ENCODE measurements around the gene ADGRD1.
"Not testable (repeated sequence)": the region's sequence is repeated elsewhere in the genome, so short reads cannot be mapped to it uniquely, and the experiment has no call there.

ADGRD1 gene

DNA sequence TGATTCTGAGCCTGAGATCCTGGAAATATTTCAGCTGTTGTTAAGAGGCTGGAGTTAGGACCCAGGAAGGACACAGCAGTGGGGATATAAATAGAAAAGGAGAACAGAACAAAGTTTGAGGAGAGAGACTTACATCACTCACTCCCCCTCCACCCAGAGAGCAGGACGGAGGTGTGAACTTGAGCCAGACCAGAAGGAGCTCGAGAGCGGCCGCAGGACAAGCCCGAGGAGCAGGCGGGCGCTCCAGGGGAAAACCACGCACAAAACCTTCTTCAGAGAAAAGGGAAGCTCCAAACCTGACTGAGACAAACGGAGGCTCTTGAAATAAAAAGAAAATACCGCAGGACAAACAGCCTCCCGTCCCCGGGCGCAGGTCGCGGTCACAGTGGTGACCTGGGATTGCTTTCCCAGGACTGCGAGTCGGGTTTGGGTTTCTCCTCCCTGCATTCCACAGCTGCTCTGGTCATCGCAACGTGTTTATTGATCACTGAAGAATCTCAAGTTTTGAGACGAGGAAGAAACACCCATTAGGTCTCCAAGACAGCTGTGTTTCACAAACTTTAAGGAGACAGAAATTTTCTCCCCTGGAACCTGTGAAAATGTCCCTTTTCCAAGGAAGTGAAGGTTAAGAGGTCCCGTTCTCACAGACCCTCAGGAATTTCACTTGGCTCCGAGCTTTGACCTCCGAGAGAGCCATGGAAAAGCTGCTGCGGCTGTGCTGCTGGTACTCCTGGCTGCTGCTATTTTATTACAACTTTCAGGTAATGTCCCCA is at the start of gene ADGRD1:
TSS of gene ADGRD1 (plus strand) at position 137 of the 773 bp plus-strand sequence. CDS start at position 696, 559 bp downstream.
- peak; percentile 70 for DNase-seq

DNA sequence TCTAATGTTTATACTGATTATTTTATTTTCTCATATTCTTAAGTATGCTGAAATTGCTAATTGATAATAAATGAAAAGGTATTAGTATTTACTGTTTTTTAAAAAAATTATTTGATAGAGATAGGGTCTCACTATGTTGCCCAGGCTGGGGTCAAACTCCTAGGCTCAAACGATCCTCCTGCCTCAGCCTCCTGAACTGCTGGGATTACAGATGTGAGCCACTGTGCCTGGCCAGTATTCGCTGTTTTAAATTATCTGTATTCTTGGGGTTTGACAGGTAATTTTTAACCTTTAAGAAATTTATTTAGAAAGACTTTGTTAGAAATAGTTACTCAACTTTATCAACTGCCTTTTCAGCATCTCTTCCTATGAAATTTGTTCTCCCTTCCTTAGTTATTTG is 49.6 kb upstream of the ADGRD1 start:
- no peak for DNase-seq

DNA sequence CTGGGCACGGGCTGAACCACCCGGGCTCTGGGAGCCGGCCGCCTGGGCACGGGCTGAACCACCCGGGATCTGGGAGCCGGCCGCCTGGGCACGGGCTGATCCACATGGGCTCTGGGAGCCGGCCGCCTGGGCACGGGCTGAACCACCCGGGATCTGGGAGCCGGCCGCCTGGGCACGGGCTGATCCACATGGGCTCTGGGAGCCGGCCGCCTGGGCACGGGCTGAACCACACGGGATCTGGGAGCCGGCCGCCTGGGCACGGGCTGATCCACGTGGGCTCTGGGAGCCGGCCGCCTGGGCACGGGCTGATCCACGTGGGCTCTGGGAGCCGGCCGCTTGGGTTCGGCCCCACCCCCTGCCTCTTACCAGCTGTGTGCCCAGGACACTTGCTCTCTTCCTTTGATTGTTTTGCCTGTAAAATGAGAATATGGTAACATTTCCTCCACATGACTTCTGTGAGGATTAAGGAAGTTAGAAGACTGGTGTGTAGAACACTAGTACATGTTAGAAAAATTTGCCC is 48.7 kb upstream of the ADGRD1 start:
- DNase-seq: not testable (repeated sequence)

DNA sequence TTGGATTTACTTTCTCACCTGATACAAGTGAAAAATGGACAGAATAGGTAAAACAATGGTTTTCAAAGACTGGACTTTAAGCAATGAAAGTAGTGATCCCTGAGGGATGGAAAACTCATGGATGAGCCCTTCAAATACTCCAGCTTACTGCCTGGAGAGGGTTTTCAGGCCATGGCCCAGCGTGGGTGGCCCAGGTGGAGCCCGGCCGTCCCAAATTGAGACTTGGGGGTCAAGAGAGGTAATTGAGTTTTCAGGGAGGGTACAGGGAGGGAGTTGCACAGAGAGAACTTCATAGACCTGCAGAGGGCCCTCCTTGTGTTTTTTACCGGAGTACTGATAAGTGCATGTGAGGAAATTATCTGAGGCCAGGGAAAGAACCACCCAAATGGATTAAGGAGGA is 44.6 kb upstream of the ADGRD1 start:
- DNase-seq: no peak

DNA sequence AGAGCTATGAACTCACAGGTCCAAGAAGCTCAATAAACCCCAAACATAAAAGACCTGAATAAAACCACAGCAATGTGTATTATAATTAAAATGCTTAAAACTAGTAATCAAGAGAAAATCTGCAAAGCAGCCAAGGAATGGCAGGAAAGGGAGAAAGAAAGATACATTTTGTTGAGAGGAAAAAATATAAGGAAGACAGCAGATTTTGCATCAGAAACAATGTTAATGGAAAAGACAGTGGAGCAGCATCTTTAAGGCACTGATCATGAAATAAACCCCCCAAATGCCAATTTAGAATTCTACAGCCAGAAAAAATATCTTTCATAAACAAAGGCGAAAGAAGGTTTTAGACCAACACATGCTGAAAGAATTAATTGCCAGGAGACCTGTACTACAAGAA is 42.5 kb upstream of the ADGRD1 start:
- no peak for DNase-seq

DNA sequence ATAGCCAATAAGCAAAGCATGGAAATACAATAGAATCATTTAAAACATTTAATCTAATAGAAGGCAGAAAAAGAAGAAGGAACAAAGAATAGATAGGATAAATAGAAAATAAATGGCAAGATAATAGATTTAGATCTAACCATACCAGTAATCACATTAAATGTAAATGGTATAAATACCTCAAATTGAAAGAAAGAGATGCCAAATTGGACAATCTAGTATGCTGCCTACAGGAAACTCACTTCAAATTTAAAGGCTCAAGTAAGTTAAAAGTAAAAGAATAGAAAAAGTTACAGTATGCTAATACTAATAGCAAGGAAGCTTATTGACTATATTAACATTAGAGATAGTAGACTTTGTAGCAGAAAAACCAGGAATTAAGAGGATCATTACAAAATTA is 41.8 kb upstream of the ADGRD1 start:
- no peak for DNase-seq

DNA sequence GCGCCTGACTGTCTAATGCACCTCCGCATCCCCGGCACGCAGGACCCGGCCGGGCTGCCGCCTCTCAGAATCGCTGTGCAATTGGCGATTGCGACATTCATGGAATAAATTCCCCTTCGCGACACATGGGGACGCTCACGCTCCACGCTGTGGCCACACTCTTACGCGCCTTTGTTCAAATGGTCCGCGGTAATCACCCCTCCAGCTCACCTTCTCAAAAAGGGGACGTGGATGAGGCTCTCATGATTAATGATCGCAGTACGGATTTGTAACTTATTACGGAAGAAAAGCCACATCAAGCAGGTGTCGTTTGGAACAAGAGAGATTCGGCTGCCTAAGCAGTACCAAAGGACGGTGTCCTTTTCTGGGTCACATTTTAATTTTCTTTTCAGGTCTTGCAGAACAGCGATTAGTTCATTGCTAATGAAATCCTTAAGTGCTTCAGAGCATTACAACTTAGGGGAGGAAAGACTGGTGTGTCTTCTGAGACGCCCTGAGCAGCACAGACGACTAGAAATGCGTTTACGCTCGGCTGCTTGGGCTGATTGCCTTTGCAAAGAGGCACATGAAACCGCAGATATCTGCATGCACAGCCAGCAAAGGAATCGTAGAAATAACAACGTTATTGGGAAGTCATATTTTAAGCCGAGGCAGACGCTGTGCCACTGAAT is 37.3 kb upstream of the ADGRD1 start:
- no peak for DNase-seq

DNA sequence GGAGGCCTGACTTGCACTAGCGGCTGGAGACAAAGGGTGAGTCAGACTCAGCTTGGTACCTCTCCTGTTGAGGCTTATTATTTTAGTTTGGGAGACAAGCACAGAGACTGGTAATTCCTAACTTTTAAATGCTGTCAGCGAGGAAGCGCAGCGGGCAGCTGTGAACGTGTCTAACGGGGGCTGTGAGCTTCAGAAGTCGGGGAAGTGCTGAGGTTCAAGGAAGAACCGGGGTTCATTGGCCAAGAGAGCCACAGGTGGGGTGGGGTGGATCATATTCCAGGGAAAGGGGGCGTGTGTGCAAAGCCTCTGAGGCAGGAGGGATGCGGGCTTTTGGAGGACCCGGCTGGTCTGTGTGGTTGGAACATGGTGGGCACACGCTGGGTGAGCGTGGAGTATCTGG is 36.1 kb upstream of the ADGRD1 start:
- DNase-seq: no peak

DNA sequence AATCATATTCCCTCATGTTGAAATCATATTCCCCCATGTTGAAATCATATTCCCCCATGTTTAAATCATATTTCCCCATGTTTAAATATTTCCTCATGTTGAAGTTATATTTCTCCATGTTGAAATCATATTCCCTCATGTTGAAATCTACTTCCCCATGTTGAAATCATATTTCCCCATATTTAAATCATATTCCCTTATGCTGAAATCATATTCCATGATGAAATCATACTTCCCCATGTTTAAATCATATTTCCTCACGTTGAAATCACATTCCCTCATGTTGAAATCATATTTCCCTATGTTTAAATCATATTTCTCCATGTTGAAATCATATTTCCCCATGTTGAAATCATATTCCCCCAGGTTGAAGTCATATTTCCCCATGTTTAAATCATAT is 34.6 kb upstream of the ADGRD1 start:
- no peak for DNase-seq

DNA sequence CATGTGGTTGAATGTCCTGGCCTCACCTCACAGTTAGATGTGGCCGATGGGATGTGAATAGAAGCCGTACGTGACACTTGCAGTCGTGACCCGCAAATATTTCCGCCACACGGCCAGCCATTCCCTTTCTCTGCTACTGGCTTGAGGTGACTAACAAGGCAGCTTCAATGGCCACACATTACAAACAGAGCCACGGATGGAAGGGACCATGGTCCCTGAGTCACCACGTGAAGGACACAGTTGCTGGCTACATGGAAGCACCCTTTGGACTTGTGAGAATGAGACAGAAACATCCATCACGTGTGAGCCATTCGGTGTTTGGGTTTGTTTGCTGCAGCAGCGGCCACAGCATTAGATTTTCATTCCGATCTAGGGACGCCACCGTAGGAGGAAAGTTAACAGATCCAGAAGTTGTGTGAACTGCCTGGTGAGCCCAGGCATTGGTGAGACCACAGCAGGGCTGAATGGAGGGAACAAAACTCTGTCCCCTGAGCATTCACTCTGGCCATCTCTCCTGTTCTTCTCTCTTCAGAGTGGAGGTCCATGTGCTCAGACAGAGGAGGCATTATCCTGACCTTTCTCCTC is 33.5 kb upstream of the ADGRD1 start:
- DNase-seq: no peak

DNA sequence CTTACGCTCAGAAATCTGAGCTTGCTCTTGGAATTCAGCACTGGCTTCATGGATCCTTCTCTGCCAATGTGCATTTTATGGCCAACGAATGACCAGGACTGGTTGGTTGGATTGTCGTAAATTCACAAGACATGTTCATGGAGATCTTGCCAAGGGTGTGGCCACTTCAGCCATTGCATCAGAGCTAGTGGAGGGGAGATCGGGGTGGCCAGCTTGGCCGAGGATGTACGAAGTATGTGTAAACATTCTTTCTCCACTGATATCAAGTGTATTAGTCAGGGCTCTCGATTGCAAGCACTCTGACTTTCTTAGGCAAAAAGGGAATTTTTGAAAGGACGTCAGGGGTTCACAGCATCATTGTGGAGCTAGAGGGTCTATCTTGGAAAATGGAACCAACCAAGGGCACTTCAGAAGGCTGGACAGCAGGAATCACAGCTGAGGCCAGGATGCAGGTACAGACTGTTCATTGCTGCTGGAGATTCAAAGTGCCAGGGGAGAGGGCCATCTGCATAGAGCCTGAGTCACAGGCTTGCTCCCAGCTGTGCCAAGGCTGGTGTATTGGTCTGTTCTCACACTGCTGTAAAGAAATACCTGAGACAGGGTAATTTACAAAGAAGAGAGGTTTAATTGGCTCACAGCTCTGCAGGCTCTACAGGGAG is 32.9 kb upstream of the ADGRD1 start:
- no peak for DNase-seq

DNA sequence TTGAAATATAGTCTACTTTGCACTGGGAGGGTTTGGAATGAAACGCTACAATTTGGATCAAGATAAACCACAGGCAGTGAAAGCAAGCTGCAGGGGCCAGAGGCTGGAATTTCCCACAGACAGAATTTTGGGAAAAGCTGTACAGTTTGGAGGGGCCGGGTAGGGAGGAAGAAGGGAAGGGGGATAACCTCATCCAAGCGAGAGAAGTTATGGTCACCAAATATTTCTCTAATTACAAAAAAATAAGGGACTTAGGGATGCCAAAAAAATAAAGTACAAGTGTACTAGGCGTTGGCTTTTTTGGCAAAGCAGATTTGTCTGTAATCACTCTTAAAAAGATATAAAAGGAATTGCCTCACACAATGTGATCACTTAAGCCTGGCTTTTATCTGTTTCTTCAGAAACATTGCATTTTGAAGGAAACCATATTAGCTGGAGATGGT is 31.2 kb upstream of the ADGRD1 start:
- no peak for DNase-seq

DNA sequence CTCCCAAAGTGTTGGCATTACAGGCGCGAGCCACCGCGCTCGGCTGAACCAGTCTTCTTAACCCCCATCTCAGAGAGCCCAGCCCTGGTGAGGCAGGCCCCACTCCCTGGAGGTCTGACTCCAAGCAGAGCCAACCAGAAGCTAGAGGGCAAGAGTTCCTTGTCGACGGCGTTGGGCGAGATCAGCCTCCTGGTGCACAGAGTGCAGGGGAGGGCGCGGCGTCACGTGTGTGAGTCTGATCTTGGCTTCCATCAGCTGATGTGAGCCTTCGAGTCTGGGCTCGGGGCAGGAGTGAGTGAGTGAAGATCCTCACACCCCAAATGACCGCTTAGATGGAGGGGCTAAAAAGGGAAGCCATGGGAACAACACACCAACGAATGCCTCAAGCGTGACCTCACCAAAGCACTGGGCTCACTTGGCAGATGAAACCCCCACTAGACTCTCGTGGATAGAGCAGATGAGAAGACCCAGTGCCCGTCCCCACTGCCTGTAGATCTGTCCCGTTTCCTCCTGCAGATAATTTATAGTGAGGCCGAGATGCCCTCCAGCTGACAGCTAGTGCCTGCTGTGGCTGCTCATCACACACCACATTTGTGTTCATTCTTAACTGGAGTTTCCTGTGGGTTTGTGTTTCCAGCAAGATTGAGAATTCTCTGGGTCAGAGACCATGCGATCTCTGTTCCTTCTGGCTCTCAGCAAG is 28.6 kb upstream of the ADGRD1 start:
- no peak for DNase-seq

DNA sequence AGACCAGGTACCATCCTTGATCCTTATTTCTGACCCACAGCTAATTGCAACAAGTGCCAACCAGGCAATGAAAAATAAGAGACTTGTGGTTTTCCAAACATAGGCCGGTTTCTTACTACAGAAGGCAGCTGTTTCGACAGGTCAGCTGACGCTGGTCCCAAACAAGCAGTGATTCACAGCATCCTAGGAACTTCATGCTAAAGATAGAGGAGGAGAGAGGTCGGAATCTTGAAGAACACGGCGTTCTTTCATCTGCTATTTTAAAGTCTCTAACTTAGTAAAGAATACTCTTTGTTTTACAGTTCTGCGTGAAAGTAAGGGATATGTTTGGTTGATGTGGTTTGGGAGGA is 28.1 kb upstream of the ADGRD1 start:
- DNase-seq: no peak

DNA sequence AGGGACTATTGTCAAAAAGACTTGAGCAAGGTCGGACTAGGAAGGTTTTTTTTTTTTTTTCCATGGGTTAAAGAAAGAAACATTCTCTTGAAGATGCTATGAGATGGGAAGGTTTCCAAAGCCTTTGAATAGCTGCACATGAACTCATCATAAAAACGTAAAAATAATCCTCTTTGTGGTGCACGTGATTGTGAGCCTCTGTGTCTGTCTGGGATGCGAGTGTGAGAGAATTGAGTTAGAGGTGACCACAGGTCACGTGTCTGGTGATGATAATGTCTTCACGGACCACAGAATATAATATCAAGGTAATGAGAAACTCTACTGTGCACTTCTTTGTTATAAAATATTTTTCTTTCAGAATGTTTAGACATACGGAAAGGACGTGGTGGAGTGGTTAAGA is 24.3 kb upstream of the ADGRD1 start:
- DNase-seq: no peak

DNA sequence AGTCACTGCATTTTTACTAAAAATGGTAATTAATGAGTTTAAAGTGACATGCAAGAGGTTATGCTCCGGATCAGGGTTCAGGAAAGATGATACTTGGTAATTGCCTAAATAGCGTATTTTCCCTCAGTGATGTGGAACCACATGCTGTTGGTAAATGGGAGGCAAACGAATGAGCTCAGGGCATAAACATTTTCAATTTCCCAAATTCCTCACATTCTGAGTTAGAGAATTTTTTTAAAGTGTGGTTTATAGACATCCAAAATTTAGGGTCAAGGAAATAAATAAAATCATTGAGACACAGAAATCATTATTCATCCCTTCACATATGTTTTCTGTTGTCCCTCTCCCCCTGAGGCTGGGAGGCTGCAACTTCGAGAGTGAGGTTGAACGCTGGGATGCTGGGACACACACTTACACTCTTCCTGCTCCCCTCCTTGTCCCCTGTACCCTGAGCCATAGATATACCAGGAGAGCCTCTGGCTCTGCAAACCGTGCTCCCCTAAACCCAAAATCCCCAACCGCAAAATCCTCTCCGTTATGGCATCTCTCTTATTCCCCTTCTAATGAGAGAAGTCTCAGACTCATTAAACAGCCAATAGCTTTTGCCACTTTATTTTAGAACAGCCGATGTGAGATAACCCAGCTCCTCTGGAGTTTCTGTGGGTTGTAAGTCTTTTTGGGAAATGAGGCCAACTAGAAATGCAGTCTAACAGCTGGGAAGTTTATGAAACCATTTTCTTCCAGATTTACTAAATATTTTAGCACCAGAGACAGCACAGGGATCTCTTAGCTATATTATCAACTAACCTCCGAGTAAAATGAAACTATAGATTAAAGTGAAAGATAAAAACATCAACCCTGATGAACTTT is 21.4 kb upstream of the ADGRD1 start:
- DNase-seq: no peak

DNA sequence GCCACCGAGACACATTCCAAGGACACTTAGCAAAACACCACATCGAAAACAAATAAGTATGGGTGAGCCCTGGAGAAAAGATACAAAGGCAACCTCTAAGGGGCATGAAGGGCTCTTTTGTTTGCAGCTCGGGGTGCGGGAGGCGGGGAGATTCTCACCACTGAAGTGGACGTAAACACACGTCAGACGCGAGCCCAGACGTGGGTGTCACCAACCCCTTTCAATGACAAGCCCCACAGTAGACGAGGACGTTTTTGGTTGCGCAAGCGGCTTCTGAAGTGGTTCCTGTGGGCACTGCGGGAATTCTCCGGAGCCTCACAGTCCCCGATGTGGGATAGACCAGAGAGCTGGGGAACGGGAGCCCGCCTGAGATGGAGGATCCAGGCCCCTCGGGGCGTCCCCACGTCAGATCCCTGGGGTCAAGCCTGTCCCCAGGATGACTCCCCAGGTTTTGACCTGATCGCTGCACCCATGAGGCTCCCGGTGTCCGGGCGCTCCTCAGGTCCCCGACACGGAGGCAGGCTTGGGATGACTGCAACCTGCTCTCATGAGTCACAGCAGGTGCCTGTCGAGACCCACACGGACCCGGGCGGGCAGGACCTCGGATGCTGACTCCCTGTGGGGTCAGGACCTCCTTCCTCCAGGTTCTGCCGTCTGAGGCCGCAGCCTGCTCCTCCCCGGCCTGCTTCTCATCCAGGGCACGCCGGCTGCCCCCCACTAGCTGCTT is 20.3 kb upstream of the ADGRD1 start:
- no peak for DNase-seq

DNA sequence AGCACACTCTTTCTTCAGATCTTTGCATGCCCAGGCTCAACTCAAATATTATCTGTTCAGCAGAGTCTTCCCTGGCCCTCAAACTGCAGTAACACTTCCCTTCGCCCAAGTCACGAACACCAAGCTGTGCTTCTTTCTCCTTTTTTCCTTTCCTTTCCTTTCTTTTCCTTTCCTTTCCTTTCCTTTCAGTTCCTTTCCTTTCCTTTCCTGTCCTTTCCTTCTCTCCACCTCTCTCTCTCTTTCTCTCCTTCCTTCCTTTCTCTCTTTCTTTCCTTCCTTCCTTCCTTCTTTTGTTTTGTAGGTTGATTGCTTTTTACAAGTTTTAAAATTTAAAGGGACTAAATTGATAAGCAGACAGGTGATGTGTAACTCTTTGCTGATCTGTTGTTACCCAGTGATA is 19.0 kb upstream of the ADGRD1 start:
- DNase-seq: no peak

DNA sequence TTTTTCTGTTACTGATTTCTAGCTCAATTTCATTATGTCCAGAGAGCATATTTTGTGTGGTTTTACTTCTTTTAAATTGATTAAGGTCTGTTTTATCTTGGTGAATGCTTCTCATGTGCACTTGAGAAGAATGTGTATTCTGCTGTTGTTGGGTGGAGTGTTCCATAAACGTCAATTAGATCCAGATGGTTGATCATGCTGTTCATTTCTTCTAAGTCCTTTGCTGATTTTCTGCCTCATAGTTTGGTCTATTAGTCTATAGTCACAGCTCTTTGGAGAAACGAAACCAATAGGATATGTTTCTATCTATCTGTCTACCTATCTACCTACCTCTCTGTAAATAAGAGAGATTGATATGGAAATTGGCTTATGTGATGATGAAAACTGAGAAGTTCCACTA is 17.1 kb upstream of the ADGRD1 start:
- no peak for DNase-seq

DNA sequence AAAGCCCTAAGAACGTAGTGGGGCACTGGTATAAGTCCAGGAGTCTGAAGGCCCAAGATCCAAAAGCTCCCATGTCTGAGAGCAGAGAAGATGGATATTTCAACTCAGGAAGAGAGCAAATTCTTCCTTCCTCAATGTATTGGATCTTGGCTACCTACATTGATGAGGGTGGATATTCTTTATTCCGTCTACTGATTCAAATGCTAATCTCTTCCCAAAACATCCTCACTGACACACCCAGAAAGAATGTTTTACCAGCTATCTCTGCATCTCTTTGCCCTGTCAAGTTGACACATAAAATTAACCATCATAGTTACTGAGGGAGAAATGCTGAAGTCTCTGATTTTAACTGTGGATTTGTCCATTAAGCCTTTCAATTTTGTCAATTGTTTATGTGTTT is 16.6 kb upstream of the ADGRD1 start:
- no peak for DNase-seq

DNA sequence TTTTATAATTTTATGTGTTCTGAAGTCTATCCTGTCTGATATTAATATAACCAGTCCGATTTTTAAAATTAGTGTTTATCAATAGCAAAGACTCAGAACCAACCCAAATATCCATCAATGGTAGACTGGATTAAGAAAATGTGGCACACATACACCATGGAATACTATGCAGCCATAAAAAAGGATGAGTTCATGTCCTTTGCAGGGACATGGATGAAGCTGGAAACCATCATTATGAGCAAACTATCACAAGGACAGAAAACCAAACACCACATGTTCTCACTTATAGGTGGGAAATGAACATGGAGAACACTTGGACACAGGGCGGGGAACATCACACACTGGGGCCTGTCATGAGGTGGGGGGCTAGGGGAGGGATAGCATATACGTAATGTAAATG is 16.2 kb upstream of the ADGRD1 start:
- not testable (repeated sequence) for DNase-seq
